ENCODE results near the gene QRFP.

DNA sequence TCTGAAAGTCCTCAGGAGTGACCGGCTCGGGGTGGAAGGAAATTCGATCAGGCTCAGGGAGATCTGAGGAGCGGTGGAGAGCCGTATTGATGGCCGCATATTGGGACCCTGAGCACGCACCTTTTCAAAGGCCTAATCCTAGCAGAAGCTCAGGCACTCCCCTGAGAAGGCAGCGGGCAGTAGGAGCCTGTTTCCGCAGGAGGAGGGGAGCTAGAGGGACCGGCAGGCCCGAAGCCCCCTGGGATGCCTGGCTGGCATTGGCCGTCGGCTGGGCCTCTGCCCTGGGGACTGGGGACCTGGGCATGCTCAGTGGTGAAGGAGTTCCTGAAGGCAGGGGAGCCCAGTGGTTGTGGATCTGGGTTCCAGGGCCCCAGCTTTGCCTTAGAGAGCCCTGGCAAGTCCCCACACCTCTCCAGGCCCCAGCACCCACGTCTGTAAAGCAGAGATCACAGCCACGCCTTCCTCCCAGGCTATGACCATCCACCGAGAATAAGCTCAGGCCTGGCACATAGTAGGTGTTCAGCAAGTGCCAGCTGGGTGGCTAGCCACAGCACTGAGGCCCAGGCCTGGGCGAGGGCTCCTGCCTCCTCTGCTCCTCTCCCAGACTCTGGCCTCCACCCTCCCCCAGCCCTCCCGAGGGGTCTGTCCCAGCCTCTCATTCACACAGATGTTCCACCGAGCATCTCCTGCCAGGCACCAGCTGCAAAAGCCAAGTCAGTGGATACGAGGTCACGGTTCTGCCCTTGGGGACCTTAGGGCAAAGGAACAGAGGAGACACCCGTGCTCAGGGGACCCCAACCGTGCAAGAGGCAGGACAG lies 17.2 kb upstream of the QRFP start:
- TF ChIP-seq, protein P1, sequence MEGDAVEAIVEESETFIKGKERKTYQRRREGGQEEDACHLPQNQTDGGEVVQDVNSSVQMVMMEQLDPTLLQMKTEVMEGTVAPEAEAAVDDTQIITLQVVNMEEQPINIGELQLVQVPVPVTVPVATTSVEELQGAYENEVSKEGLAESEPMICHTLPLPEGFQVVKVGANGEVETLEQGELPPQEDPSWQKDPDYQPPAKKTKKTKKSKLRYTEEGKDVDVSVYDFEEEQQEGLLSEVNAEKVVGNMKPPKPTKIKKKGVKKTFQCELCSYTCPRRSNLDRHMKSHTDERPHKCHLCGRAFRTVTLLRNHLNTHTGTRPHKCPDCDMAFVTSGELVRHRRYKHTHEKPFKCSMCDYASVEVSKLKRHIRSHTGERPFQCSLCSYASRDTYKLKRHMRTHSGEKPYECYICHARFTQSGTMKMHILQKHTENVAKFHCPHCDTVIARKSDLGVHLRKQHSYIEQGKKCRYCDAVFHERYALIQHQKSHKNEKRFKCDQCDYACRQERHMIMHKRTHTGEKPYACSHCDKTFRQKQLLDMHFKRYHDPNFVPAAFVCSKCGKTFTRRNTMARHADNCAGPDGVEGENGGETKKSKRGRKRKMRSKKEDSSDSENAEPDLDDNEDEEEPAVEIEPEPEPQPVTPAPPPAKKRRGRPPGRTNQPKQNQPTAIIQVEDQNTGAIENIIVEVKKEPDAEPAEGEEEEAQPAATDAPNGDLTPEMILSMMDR (IDR thresholded peaks at IDR 0.05), result no peak
- TF ChIP-seq POLR2A (IDR thresholded peaks at IDR 0.05) (no peak), POLR2AphosphoS5 (IDR thresholded peaks at IDR 0.05) (no peak)

Data from gastroesophageal sphincter (tissue), 3 donors.